ENCODE data around the gene YOD1. TPM values are rescaled to one million over a fixed set of nuclear protein-coding genes. Genes with fewer than 3 reads are reported as not detected.

Gene YOD1
- total RNA-seq, 1 donor from 2014 or later = 5.5 TPM

DNA sequence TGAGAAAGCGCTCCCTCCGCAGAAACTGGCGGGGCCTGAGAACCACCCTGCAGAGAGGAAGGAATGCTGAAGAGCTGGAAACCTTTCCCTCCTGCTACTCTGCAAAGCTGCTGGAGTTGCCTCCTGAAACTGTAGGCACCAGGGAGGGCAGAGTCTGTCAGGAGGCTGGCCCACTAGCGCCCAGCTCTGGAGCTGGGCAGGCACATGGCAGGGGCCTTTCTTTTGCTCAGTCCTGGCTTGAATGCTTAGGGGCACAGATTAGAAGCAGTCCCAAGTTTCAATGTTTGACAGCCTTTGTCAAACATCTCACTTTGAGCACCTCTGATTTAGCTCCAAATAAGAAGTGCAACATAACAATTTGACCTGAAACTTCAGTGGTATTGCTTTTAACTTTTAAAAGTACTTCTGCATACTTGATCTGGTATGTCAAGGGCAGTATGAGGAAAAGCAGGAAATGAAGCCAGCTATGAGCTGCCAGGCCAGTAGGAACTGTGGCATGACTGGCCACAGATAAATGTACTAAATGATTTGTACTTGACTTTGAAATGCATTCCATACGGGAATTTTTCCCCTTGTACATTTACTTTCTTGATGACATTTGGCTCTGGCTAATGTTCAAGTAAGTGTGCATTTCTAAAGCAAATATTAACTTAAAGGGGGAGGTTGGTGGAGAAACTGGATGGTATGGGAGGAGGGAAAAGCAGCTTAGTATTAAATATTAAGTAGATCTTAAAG, 25.7 kb downstream of the YOD1 start:
- Mint-ChIP-seq H3K27me3 (ENCODE audit: low read depth) (peaks cover 3% of the 10 kb centered on the region), H3K9me3 (ENCODE audit: low read depth) (no peaks in the 10 kb centered on the region), H3K36me3 (ENCODE audit: low read depth) (no peaks in the 10 kb centered on the region), H3K4me3 (ENCODE audit: unreplicated experiment) (peak overlapping the region; percentile 64), H3K4me1 (ENCODE audit: low read depth) (peaks cover 56% of the 10 kb centered on the region), H3K27ac (ENCODE audit: unreplicated experiment) (peak overlapping the region; percentile 98)
- TF ChIP-seq, protein P1, sequence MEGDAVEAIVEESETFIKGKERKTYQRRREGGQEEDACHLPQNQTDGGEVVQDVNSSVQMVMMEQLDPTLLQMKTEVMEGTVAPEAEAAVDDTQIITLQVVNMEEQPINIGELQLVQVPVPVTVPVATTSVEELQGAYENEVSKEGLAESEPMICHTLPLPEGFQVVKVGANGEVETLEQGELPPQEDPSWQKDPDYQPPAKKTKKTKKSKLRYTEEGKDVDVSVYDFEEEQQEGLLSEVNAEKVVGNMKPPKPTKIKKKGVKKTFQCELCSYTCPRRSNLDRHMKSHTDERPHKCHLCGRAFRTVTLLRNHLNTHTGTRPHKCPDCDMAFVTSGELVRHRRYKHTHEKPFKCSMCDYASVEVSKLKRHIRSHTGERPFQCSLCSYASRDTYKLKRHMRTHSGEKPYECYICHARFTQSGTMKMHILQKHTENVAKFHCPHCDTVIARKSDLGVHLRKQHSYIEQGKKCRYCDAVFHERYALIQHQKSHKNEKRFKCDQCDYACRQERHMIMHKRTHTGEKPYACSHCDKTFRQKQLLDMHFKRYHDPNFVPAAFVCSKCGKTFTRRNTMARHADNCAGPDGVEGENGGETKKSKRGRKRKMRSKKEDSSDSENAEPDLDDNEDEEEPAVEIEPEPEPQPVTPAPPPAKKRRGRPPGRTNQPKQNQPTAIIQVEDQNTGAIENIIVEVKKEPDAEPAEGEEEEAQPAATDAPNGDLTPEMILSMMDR (IDR thresholded peaks at IDR 0.05) = no peak
- DNase-seq (ENCODE audit: low spot score) = no peak

DNA sequence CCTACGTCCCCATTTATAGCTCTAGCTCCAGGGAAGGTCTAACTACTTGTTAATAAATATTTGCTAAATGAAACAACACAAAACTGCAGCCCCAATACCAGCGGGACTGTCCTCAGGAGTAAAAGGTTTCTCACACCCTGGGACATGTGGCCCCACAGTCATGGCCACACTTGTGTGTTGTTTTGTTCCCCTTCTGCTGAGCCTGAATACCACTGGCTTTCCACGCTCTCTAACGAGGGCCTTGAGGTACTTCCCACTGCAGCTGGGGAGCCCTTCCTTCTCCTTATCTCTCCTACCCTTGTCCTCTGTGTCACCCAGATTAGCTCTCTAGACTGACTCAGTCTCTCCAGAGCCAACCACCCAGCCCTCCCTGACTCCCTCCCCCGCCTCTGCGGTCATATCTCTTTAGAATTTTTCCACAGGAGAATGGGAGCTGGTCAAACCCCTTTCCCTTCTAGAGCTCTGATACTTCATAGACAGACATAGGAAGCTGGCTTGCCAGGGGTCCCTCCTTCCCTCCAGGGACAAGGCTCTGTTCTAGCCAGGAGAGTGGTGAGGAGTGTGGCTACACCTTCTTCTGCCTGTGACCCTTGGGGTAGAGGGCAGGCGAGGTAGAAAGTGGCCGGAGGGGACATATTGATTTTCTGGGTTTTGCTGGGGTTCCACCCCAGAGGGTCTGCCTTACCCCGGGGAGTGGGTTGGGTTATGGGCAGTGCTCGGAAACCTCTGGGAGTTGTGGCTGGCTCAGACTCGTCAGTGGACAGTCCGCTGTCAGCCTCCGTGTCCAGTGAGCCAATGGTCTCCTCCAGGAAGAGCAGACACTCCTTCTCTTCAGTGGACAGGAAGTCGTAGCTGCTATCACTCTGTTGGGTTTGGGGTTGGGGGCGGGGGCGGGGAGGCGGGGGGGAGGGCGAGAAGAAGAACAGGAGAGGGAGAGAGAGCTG, 26.5 kb downstream of the YOD1 start:
- DNase-seq (ENCODE audit: low spot score) = no peak
- peak overlapping the region; percentile 98 for H3K27ac Mint-ChIP-seq (ENCODE audit: unreplicated experiment)
- peak overlapping the region; percentile 64 for H3K4me3 Mint-ChIP-seq (ENCODE audit: unreplicated experiment)
- no peaks in the 10 kb centered on the region for H3K36me3 Mint-ChIP-seq (ENCODE audit: low read depth)
- peaks cover 56% of the 10 kb centered on the region for H3K4me1 Mint-ChIP-seq (ENCODE audit: low read depth)
- H3K9me3 Mint-ChIP-seq (ENCODE audit: low read depth) = no peaks in the 10 kb centered on the region
- TF ChIP-seq, protein P1 (IDR thresholded peaks at IDR 0.05) = no peak
- H3K27me3 Mint-ChIP-seq (ENCODE audit: low read depth) = no peaks in the 10 kb centered on the region

GRCh38 chr1:207022996-207023679, 27.9 kb downstream of the YOD1 start:
- Mint-ChIP-seq H3K36me3 (ENCODE audit: low read depth) (no peaks in the 10 kb centered on the region), H3K27ac (ENCODE audit: unreplicated experiment) (no peak overlapping the region), H3K4me1 (ENCODE audit: low read depth) (peaks cover 56% of the 10 kb centered on the region), H3K27me3 (ENCODE audit: low read depth) (no peaks in the 10 kb centered on the region), H3K4me3 (ENCODE audit: unreplicated experiment) (no peak overlapping the region), H3K9me3 (ENCODE audit: low read depth) (no peaks in the 10 kb centered on the region)
- TF ChIP-seq, protein P1 (IDR thresholded peaks at IDR 0.05) = no peak
- no peak for DNase-seq (ENCODE audit: low spot score)

GRCh38 chr1:207021876-207022596, 29.0 kb downstream of the YOD1 start:
- TF ChIP-seq, protein P1 (IDR thresholded peaks at IDR 0.05) = no peak
- Mint-ChIP-seq H3K9me3 (ENCODE audit: low read depth) (no peaks in the 10 kb centered on the region), H3K27me3 (ENCODE audit: low read depth) (no peaks in the 10 kb centered on the region), H3K4me1 (ENCODE audit: low read depth) (peaks cover 50% of the 10 kb centered on the region), H3K36me3 (ENCODE audit: low read depth) (no peaks in the 10 kb centered on the region), H3K4me3 (ENCODE audit: unreplicated experiment) (no peak overlapping the region), H3K27ac (ENCODE audit: unreplicated experiment) (no peak overlapping the region)
- no peak for DNase-seq (ENCODE audit: low spot score)
